Measurements from ENCODE around the gene OGT.

Gene OGT

GRCh38 chrX:71532078-71532752 lies 689 bp upstream of the OGT start:
- H3K4me3 Mint-ChIP-seq, result peak overlapping the region; percentile 94 to 95
- ATAC-seq, result peak; percentile 71
- no peaks in the 10 kb centered on the region for H3K9me3 Mint-ChIP-seq
- DNase-seq, result peak; percentile 49 to 74
- H3K27me3 Mint-ChIP-seq, result no peaks in the 10 kb centered on the region
- peak overlapping the region; percentile 99 to 100 for H3K27ac Mint-ChIP-seq
- peaks cover 24% of the 10 kb centered on the region for H3K4me1 Mint-ChIP-seq

GRCh38 chrX:71533516-71533850 lies 579 bp downstream of the OGT start:
- peaks cover 24% of the 10 kb centered on the region for H3K4me1 Mint-ChIP-seq
- H3K27ac Mint-ChIP-seq, result peak overlapping the region; percentile 99 to 100
- H3K9me3 Mint-ChIP-seq, result no peaks in the 10 kb centered on the region
- H3K4me3 Mint-ChIP-seq, result peak overlapping the region; percentile 94 to 95
- H3K27me3 Mint-ChIP-seq, result no peaks in the 10 kb centered on the region
- ATAC-seq (no peak), DNase-seq (no peak)

- Mint-ChIP-seq H3K4me1 (peaks cover 24% of the 10 kb centered on the region), H3K4me3 (peak overlapping the region; percentile 94 to 95), H3K27ac (peak overlapping the region; percentile 99 to 100), H3K27me3 (no peaks in the 10 kb centered on the region), H3K9me3 (no peaks in the 10 kb centered on the region)
- DNase-seq (peak; percentile 70 to 76), ATAC-seq (peak; percentile 57)
These were observed 1.1 kb downstream of the OGT start for GRCh38 chrX:71533851-71534561.

DNA sequence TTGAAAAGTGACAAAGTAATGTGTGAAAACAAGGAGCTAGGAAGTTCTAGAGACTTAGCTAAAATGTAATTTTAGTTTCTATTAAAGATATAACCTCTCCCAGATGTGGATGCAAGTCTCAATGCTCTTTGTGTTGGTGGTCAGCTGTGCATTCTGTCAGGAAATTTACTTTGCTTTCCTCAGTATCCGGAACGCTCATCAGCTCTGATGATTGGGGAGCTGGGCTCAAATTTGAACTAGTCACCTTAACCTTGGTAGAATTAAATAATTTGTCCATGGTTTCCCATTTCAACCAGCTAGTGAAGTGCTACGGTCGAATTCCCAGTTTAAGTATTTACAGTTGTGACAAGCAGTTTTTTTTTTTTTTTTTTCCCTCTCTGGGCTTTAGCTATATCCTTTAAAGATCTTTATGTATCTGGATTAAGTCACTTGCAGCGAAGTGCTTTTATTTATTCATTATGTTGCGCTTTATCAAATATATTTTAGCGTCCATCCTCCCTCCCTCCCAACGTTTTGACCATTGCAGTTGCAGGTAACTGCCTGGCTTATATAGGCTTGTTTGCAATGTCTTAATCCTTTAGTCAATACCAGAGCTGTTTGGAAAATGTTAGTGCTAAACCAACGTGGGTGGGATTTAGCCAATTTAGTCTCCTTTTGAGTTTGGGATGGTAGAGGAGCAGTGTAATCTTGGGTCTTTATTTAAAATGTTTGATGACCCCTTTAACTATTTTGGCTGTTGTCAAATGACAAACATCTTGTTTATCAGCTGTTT lies 2.1 kb downstream of the OGT start:
- no peak for DNase-seq
- no peaks in the 10 kb centered on the region for H3K9me3 Mint-ChIP-seq
- peak overlapping the region; percentile 94 to 95 for H3K4me3 Mint-ChIP-seq
- H3K27me3 Mint-ChIP-seq, result no peaks in the 10 kb centered on the region
- peaks cover 20% of the 10 kb centered on the region for H3K4me1 Mint-ChIP-seq
- peak overlapping the region; percentile 99 to 100 for H3K27ac Mint-ChIP-seq
- ATAC-seq, result no peak

DNA sequence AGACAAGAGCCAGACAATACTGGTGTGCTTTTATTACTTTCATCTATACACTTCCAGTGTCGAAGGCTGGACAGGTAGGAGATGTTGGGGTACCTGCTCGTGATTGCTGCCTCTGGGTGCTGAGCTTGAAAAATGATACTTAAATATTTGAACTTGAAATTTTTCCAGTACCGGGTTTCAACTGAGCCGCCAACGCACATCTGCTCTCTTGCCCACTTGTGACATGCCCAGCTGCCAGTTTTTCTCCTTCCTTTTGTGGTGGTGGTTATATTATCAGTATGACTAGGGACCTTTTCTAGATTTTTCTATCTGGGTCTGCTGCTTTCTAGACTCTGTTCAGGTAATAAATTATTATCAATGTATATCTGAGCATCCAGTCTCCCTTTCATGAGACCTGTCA lies 3.4 kb downstream of the OGT start:
- H3K4me1 Mint-ChIP-seq, result peaks cover 16% of the 10 kb centered on the region
- H3K9me3 Mint-ChIP-seq, result no peaks in the 10 kb centered on the region
- H3K27me3 Mint-ChIP-seq, result no peaks in the 10 kb centered on the region
- H3K27ac Mint-ChIP-seq, result peak overlapping the region; percentile 91 to 96
- ATAC-seq (peak; percentile 14), DNase-seq (peak in 1 of 2 donors; percentile 59)
- peak overlapping the region; percentile 84 to 91 for H3K4me3 Mint-ChIP-seq

- DNase-seq (no peak), ATAC-seq (no peak)
- no peaks in the 10 kb centered on the region for H3K9me3 Mint-ChIP-seq
- peak overlapping the region; percentile 13 to 96 for H3K27ac Mint-ChIP-seq
- H3K27me3 Mint-ChIP-seq, result no peaks in the 10 kb centered on the region
- peaks cover 22% of the 10 kb centered on the region for H3K4me1 Mint-ChIP-seq
- H3K4me3 Mint-ChIP-seq, result peak overlapping the region; percentile 84 to 91
These were observed 4.8 kb downstream of the OGT start for GRCh38 chrX:71537743-71538142.

DNA sequence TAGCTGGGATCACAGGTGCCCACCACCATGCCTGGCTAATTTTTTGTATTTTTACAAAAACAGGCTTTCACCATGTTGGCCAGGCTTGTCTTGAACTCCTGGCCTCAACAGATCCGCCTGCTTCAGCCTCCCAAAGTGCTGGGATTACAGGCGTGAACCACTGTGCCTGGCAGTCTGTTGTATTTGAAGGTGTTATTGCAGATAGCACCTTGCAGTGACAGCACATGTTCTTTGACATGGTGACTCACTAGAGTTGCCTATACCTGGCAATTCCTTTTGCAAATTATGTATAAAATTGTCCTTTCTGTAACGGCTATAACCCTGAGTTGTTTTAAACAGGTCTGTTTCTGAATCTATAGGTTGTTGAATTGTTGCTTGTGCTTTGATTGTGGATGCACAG lies 7.9 kb downstream of the OGT start:
- DNase-seq, result no peak
- no peaks in the 10 kb centered on the region for H3K9me3 Mint-ChIP-seq
- peak; percentile 32 for ATAC-seq
- H3K27ac Mint-ChIP-seq, result peak overlapping the region; percentile 94 to 98
- peak overlapping the region; percentile 73 to 91 for H3K4me3 Mint-ChIP-seq
- no peaks in the 10 kb centered on the region for H3K27me3 Mint-ChIP-seq
- peaks cover 36% of the 10 kb centered on the region for H3K4me1 Mint-ChIP-seq

DNA sequence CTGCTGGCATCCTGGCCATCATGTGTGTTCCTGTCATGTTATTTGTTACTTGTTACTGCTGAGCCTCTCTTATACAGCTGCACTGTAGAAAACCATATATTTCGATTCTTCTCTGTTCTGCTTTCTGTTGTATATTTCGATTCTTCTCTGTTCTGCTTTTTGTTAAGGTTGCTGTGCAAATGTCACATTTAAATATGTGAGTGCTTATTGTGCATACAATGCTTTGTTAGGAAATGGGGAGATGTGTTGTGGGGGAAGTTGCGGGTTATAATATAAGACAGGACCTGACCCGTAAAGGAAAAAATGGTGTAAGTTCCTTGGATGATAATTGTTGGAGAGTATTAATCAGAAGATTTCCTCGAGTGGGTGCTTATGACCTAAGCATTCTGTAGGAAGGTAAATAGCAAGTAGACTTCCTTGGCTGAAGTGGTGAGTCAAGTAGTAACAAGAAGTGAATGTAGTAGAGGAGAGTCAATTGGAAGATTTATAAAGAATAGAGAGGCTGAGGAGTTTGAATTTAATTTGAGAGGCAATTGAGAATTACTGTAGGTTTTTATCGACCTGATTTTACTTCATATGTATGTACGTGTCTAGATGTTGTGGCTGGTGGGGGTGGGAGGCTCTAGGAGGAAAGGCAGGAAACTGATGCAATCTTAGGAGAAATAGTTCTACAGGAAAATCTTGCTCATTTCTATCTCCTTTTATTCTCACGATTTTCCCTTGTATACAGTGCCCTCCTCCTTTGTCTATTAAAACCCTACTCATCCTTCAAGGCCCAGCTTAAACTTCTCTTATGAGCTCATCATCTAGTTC lies 8.5 kb downstream of the OGT start:
- Mint-ChIP-seq H3K27me3 (no peaks in the 10 kb centered on the region), H3K4me1 (peaks cover 42% of the 10 kb centered on the region), H3K9me3 (no peaks in the 10 kb centered on the region), H3K4me3 (peak overlapping the region; percentile 73 to 91), H3K27ac (peak overlapping the region; percentile 94 to 98)
- DNase-seq, result peak in 1 of 2 donors; percentile 21
- peak; percentile 65 for ATAC-seq

DNA sequence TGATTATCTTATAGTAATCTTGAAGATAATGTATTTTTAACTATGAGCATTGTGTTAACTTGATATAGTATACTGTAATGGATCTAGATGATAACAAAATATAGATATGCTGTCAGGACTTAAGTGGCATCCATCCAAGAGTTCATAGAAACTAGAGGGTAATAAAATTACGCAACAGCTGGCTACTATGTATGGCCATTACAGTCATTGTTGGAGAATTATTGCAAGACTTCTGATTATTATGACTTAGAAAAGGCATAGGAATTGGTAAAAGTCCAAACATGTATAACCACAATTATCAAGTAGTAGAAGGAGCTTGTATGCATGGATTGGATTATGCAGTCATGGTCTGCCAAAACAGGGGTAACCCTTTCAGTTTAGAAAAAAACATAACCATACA lies 9.5 kb downstream of the OGT start:
- ATAC-seq (no peak), DNase-seq (no peak)
- peaks cover 49% of the 10 kb centered on the region for H3K4me1 Mint-ChIP-seq
- no peaks in the 10 kb centered on the region for H3K9me3 Mint-ChIP-seq
- H3K27me3 Mint-ChIP-seq, result no peaks in the 10 kb centered on the region
- peak overlapping the region; percentile 81 to 91 for H3K4me3 Mint-ChIP-seq
- peak overlapping the region; percentile 94 to 98 for H3K27ac Mint-ChIP-seq

- H3K4me1 Mint-ChIP-seq, result peaks cover 49% of the 10 kb centered on the region
- ATAC-seq, result peak; percentile 51
These were observed 9.9 kb downstream of the OGT start for GRCh38 chrX:71542825-71543224.

GRCh38 chrX:71543316-71543715 lies 10.4 kb downstream of the OGT start:
- Mint-ChIP-seq H3K4me3 (peak overlapping the region; percentile 81 to 91), H3K27me3 (no peaks in the 10 kb centered on the region), H3K4me1 (peaks cover 52% of the 10 kb centered on the region), H3K9me3 (no peaks in the 10 kb centered on the region), H3K27ac (peak overlapping the region; percentile 93 to 98)
- DNase-seq, result no peak
- ATAC-seq, result peak; percentile 63

More at GRCh38 chrX:71542825-71543224, 9.9 kb downstream of the OGT start:
- Mint-ChIP-seq H3K27me3 (no peaks in the 10 kb centered on the region), H3K27ac (peak overlapping the region; percentile 94 to 98), H3K4me3 (peak overlapping the region; percentile 81 to 91), H3K9me3 (no peaks in the 10 kb centered on the region)
- DNase-seq, result no peak

- Mint-ChIP-seq H3K27me3 (no peaks in the 10 kb centered on the region), H3K27ac (peak overlapping the region in 1 of 2 donors; percentile 27), H3K9me3 (no peaks in the 10 kb centered on the region), H3K4me3 (peak overlapping the region; percentile 42 to 64), H3K4me1 (peaks cover 58% of the 10 kb centered on the region)
- no peak for DNase-seq
- ATAC-seq, result no peak
These were observed 12.5 kb downstream of the OGT start for GRCh38 chrX:71545364-71545763.

GRCh38 chrX:71546879-71547278 lies 14.0 kb downstream of the OGT start:
- H3K27ac Mint-ChIP-seq, result peak overlapping the region in 1 of 2 donors; percentile 46
- H3K4me3 Mint-ChIP-seq, result peak overlapping the region; percentile 15 to 44
- H3K4me1 Mint-ChIP-seq, result peaks cover 53% of the 10 kb centered on the region
- DNase-seq, result no peak
- H3K9me3 Mint-ChIP-seq, result no peaks in the 10 kb centered on the region
- ATAC-seq, result no peak
- H3K27me3 Mint-ChIP-seq, result no peaks in the 10 kb centered on the region

GRCh38 chrX:71547339-71547738 lies 14.4 kb downstream of the OGT start:
- ATAC-seq, result no peak
- Mint-ChIP-seq H3K27me3 (no peaks in the 10 kb centered on the region), H3K4me3 (no peak overlapping the region), H3K9me3 (no peaks in the 10 kb centered on the region), H3K27ac (no peak overlapping the region), H3K4me1 (peaks cover 49% of the 10 kb centered on the region)
- no peak for DNase-seq

- Mint-ChIP-seq H3K4me3 (no peak overlapping the region), H3K9me3 (no peaks in the 10 kb centered on the region), H3K4me1 (peaks cover 39% of the 10 kb centered on the region), H3K27me3 (no peaks in the 10 kb centered on the region), H3K27ac (peak overlapping the region in 1 of 2 donors; percentile 48)
- DNase-seq (no peak), ATAC-seq (no peak)
These were observed 17.1 kb downstream of the OGT start for GRCh38 chrX:71549986-71550385.

All from stimulated activated naive CD8-positive, alpha-beta T cell treated with anti-CD3 and anti-CD28 coated beads, Interleukin-15, amount 100 ng/mL, for 72 hours (primary cell).